Cardiac fibroblast (primary cell): ENCODE results near the gene ZNF552.
"Not testable (repeated sequence)": the region's sequence is repeated elsewhere in the genome, so short reads cannot be mapped to it uniquely, and the experiment has no call there.

Experiments
- DNase-seq, 2 donors: peaks; one replicate each; pipeline versions ENCODE4 v3.0.0 to v3.0.0-alpha.2; 2010; ENCODE audit warnings: low read depth in 2 of 2
- H3K4me3 ChIP-seq, 2 donors: replicated peaks in 1 of 2; 1 replicate in 1 of 2; 2 replicates in 1 of 2; pipeline ENCODE4 v1.5.1; 2011; ENCODE audit warnings: low read depth in 2 of 2, low read length in 2 of 2, mild to moderate bottlenecking in 2 of 2, moderate library complexity in 1 of 2
- TF ChIP-seq, protein P1 (sequence below): IDR thresholded peaks from one replicate; pipeline ENCODE4 v1.5.1; 2011; ENCODE audit warnings: low read depth, mild to moderate bottlenecking, low read length, inconsistent platforms

Gene ZNF552

DNA sequence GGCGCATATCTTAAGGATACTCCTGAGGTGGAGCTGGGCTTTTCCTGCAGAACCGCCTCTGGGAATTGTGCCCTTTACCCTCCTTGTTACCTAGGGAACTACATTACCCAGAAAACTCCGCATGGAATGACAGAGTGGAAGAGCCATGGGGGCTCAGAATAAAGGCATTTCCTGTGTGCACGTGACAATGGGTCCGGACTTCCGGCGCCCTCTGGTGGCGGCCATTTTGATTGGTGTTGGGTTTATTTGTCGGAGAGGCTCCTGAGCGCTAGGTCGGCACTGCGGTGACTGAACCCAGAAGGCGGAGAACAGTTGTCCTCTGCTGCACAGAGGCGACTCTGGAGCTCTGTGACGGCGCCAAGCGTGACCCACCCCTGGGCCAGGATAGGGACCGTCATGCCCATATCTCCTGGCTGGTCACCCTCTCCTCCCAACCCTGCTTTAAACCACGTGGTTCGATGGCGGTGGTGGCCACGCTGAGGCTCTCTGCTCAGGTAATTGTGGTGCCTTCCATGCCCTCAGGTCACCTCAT lies 15.4 kb upstream of the ZNF552 start, which contains the start of gene ZNF587B:
Gene ZNF587B, plus strand, starts transcription at position 229 of the 532 bp plus-strand sequence. Its CDS starts 230 bp downstream, at position 459.
- H3K4me3 ChIP-seq: peak within 1 kb of the TSS; percentile 61 to 67
- TF ChIP-seq, protein P1, sequence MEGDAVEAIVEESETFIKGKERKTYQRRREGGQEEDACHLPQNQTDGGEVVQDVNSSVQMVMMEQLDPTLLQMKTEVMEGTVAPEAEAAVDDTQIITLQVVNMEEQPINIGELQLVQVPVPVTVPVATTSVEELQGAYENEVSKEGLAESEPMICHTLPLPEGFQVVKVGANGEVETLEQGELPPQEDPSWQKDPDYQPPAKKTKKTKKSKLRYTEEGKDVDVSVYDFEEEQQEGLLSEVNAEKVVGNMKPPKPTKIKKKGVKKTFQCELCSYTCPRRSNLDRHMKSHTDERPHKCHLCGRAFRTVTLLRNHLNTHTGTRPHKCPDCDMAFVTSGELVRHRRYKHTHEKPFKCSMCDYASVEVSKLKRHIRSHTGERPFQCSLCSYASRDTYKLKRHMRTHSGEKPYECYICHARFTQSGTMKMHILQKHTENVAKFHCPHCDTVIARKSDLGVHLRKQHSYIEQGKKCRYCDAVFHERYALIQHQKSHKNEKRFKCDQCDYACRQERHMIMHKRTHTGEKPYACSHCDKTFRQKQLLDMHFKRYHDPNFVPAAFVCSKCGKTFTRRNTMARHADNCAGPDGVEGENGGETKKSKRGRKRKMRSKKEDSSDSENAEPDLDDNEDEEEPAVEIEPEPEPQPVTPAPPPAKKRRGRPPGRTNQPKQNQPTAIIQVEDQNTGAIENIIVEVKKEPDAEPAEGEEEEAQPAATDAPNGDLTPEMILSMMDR: no peak
- peak; percentile 89 to 90 for DNase-seq

GRCh38 chr19:57829316-57829715 lies 14.6 kb upstream of the ZNF552 start:
- DNase-seq: peak in 1 of 2 donors; percentile 83
- H3K4me3 ChIP-seq: no peak overlapping the region
- TF ChIP-seq, protein P1: no peak

- H3K4me3 ChIP-seq: no peak overlapping the region
- DNase-seq: peak in 1 of 2 donors; percentile 27
- TF ChIP-seq, protein P1: no peak
These were observed 10.8 kb upstream of the ZNF552 start for GRCh38 chr19:57825511-57825910.

DNA sequence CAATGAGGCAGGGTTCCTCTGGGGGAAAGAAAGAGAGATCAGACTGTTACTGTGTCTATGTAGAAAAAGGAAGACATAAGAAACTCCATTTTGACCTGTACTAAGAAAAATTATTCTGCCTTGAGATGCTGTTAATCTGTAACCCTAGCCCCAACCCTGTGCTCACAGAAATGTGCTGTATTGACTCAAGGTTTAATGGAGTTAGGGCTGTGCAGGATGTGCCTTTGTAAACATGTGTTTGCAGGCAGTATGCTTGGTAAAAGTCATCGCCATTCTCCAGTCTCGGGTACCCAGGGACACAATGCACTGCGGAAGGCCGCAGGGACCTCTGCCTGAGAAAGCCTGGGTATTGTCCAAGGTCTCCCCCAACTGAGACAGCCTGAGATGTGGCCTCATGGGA lies 8.9 kb upstream of the ZNF552 start:
- DNase-seq: not testable (repeated sequence)

GRCh38 chr19:57823155-57823554 lies 8.4 kb upstream of the ZNF552 start:
- DNase-seq, H3K4me3 ChIP-seq: not testable (repeated sequence)

More for the DNA sequence above, 8.9 kb upstream of the ZNF552 start:
- H3K4me3 ChIP-seq: not testable (repeated sequence)

DNA sequence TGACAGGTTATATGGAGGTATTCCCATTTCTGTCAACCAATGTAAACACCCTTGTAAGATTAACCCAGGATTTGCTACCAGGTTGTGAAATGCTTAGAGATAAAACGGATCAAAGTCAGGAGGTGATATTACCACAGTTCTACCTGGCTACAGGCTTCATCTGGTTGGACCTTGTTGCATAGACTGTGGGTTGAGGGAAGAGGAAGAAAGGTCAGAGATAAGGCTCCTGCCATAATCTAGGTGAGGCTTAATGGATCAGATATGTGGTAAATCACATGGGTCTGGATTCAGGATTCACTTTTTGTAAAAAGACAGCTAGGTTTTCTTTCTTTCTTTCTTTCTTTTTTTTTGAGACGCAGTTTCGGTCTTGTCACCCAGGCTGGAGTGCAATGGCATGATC lies 6.8 kb upstream of the ZNF552 start:
- DNase-seq, H3K4me3 ChIP-seq: not testable (repeated sequence)

- DNase-seq: not testable (repeated sequence)
- peak overlapping the region in 1 of 2 donors; percentile 99 for H3K4me3 ChIP-seq
These were observed 6.4 kb upstream of the ZNF552 start for GRCh38 chr19:57821095-57821494.

GRCh38 chr19:57820599-57820998 lies 5.9 kb upstream of the ZNF552 start:
- DNase-seq: no peak
- peak overlapping the region; percentile 78 to 99 for H3K4me3 ChIP-seq
- TF ChIP-seq, protein P1: no peak

GRCh38 chr19:57819475-57820148 lies 4.9 kb upstream of the ZNF552 start:
- peak overlapping the region; percentile 78 to 99 for H3K4me3 ChIP-seq
- TF ChIP-seq, protein P1: peak; percentile 16
- peak; percentile 94 to 95 for DNase-seq
